Middle frontal gyrus (tissue), 1 donor: ENCODE measurements around the gene FDCSP.
"Not testable (repeated sequence)": the region's sequence is repeated elsewhere in the genome, so short reads cannot be mapped to it uniquely, and the experiment has no call there.

Experiments
- DNase-seq: peaks from one replicate; pipeline ENCODE4 v3.0.0-alpha.2; 2015; ENCODE audit warnings: low spot score; ENCODE audit errors: extremely low spot score

The FDCSP gene

GRCh38 chr4:70239131-70239883 lies 13.4 kb downstream of the FDCSP start:
- DNase-seq, result no peak

- no peak for DNase-seq
These were observed 14.1 kb downstream of the FDCSP start for GRCh38 chr4:70239884-70240591.

GRCh38 chr4:70242297-70242696 lies 16.4 kb downstream of the FDCSP start, which contains the start of gene CSN3:
Gene CSN3 (plus strand): TSS chr4:70242597. CDS start chr4:70244820, 2,223 bp downstream.
- not testable (repeated sequence) for DNase-seq

GRCh38 chr4:70243091-70243490 lies 17.2 kb downstream of the FDCSP start:
- DNase-seq, result no peak

- DNase-seq, result no peak
These were observed 25.5 kb downstream of the FDCSP start for GRCh38 chr4:70251250-70251944.

GRCh38 chr4:70251945-70252277 lies 26.0 kb downstream of the FDCSP start:
- DNase-seq, result no peak

GRCh38 chr4:70269674-70270073 lies 43.8 kb downstream of the FDCSP start:
- no peak for DNase-seq

GRCh38 chr4:70277121-70277520 lies 51.2 kb downstream of the FDCSP start:
- no peak for DNase-seq

GRCh38 chr4:70280567-70280966 lies 54.6 kb downstream of the FDCSP start:
- DNase-seq, result no peak
